Activated T-helper 9 cell treated with anti-CD3 and anti-CD28 coated beads, Interleukin-2, amount 50 U/mL, for 16 hours (primary cell): ENCODE results near the gene SHROOM4.

ENCODE experiments used
- DNase-seq: peaks from one replicate; pipeline ENCODE4 v3.0.0-alpha.2; 2020; ENCODE audit warnings: low read depth

The SHROOM4 gene

GRCh38 chrX:50705042-50705441, 109.0 kb downstream of the SHROOM4 start:
- DNase-seq: no peak

- no peak for DNase-seq
These were observed 109.6 kb downstream of the SHROOM4 start for GRCh38 chrX:50704360-50704759.

DNA sequence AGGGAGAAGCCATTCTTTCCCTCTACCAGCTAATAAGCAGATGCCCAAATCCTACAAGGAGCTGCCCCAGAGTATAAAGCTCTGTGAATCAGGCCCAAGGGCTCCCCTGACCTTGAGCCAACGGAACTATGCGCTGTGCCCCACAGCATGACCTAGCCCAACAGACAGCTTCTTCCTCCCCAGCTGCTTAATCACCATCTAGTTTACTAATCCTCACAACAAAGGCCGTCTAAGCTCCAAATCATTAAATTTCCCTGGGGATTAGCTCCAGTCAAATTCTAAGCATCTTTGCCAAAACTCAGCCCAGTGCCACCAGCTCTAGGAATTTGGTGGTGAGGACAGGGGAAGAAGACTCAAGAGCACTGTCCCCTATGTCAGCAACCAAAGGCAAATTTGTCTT, 113.1 kb downstream of the SHROOM4 start:
- DNase-seq: no peak

DNA sequence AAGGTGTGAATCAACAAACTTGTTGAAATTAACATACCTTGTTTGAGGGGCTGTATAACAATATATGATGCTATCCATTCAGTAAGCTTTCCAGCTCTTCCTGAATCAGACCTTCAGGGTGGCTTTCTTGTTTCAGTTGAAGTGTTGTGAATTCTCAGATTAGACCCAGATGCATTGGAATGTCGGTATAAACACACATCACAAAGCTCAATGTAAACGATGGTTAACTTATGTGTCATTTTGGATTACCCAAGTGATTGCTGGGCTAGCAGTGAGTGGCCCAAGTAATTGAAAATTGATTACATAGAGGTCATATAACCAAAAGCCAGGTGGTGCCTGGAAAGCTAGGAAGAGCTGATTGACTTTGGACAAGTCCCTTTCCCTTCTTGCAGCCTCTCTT, 115.0 kb downstream of the SHROOM4 start:
- DNase-seq: no peak

DNA sequence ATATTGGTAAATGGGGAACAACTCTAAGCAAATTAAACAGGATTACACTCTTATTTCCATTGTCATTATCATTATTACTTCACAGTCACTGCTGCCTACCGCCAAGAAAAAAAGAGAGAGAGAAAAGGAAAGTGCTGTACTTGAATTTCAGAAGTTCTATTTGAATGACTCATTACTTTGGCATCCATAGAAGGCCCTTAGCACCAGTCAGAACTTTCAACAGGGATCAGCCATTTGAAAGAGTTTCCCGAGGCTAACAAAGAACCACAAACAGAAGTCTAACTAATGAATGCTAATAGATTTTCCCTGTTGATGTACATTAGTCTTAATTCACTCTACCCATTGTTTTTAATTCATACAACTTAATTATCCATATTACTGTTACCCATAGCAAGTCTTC, 116.3 kb downstream of the SHROOM4 start:
- DNase-seq: no peak

DNA sequence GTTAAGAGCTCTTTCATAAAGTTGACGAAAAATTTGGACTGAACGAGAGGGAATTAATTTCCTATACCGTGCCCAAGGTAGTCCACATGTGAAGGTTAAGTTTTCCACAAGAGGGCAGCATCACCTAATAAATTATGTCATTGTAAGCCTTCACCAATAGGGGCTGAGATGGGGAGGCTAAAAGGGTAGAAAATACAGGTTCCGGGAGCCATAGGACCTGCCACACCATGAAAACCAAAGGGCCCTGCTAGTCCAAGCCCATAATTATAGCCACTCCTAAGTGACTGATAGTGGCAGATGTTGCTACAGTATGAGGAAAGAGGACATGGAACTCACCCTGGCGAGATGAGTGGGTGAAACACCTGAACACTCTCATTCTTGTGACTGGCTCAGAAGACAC, 122.2 kb downstream of the SHROOM4 start:
- no peak for DNase-seq

- DNase-seq: no peak
These were observed 129.1 kb downstream of the SHROOM4 start for GRCh38 chrX:50684871-50685270.

GRCh38 chrX:50680990-50681389, 133.0 kb downstream of the SHROOM4 start:
- DNase-seq: no peak

DNA sequence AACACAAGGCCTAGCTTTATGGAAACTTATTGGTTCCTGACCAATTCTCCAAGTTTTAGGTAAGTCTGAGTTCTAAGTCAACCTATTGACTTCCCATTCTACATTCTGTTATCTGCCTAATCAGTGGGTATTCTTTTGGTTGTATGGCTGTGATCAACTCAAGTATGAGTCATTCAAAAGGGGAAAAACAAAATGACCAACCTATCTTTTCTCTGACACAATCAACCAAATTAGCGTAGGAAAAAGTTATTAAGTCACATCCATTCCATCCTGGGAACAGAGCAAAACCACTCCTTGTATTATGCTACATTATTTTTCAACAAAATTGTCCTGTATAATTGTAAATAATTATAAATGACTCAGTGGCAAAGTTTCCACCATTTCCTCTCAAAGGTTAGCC, 136.2 kb downstream of the SHROOM4 start:
- no peak for DNase-seq

- DNase-seq: no peak
These were observed 142.3 kb downstream of the SHROOM4 start for GRCh38 chrX:50671661-50672060.

GRCh38 chrX:50668860-50669259, 145.1 kb downstream of the SHROOM4 start:
- DNase-seq: no peak

- no peak for DNase-seq
These were observed 165.8 kb downstream of the SHROOM4 start for GRCh38 chrX:50648156-50648555.

DNA sequence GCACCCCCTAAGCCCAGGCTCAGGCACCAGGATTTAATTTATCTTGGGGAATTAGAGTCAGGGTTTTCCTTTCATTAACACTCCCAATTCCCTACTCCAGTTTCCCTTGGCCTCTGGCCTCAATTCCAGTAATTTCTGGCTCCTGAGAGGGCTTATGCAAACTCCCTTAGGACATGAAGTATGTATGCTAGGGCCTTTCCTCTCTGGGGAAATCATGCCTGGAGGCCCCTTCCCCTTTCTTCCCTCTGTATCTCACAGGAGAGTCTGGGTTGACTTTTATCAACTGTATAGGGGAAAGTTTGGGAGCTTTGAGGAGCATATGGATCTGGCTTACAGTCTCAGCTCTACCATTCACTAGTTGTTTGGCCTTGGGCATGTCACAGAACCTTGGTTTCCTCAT, 169.5 kb downstream of the SHROOM4 start:
- no peak for DNase-seq

GRCh38 chrX:50643525-50644137, 170.4 kb downstream of the SHROOM4 start:
- no peak for DNase-seq

DNA sequence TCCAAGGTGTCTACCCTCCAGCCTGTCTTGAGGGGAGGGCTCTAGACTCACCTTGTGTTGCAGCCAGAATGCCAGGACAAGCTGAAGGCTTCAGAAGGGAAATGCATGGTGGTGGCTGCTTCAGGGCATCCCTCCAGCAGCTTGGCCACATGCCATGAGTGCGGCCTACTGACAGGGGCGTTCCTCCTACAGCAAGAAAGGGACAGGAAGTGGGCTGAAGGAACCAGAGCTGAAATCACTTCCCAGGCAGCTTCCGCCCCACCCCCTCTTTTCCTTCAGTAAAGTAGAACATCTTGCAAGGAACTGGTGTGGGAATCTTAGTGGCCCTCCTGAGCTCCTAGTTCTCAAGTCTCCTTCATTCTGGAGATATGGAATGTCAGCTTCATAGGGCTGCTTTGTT, 175.9 kb downstream of the SHROOM4 start:
- DNase-seq: no peak

GRCh38 chrX:50635817-50636365, 178.1 kb downstream of the SHROOM4 start:
- no peak for DNase-seq

DNA sequence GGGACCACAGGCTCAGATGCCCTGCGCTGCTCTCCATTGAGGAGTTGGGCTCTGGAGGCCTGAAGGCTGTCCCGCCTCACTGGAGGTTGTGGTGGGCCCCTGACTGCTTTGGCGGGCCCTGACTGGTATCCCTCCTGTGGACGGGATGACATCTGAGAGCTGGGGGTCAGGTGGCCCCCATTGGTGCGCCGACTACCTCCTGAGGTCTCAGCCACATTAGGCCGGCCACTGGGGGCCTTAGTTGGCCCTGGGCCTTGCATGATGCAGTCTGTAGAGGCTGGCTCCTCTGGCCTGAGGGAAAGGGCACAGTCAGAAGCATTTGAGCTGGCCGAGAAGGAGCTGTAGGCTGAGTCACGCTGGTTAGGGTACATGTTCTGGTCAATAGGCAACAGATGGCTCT, 178.8 kb downstream of the SHROOM4 start:
- DNase-seq: no peak

DNA sequence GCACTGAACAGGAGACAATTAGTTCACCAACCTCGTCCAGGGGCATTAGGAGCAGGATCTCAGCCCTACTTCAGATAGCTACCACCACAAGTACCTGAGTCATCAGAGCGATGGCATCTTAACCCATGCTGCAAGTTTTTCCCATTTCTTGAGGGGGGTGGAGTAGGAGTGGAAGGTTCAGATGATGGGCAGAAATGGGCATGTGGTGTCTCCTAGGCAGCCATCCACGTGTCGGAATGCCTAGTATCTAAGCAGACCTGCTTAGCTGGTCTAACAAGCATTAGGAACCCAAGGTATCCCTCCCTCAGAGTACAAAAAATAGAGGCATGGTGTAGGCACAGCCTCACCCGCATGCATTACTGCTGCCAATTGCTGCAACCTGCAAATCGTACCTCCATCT, 184.2 kb downstream of the SHROOM4 start:
- DNase-seq: no peak

DNA sequence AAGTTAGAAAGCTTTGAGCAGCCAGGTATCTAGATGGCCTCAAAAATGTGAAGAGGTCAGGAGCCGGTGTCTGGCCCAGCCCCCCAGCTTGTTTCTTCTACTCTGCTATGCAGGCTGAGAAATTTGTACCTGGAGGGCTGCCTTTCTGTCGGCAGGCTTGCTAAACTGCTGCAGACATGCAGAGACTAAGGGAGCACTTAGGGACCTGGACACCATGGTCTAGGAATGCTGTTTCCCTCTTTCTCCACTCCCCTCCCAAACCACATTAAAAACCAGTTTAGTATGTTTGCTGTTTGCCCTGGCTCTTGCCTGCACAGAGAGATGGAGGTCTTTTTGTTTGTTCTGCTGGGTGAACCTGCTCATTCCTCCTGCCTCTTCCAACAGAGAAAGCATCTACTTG, 186.3 kb downstream of the SHROOM4 start:
- no peak for DNase-seq

DNA sequence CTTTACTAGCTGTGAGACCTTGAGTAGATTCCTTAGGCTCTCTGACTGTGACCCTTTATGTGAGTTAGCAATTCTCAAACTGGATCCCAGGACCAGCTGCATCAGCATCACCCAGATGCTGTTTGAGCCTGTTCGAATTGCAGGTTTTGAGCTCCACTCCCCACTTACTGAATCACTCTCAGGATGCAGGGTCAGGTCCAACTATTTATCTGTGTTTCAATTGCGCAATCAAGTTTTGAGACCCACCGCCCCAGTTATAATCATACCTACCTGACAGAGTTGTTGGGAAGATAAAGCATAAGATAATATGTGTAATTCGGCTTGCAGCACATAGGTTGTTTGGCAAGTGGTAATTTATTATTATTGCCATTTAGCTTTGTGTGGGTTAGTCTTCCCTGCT, 187.6 kb downstream of the SHROOM4 start:
- DNase-seq: no peak

DNA sequence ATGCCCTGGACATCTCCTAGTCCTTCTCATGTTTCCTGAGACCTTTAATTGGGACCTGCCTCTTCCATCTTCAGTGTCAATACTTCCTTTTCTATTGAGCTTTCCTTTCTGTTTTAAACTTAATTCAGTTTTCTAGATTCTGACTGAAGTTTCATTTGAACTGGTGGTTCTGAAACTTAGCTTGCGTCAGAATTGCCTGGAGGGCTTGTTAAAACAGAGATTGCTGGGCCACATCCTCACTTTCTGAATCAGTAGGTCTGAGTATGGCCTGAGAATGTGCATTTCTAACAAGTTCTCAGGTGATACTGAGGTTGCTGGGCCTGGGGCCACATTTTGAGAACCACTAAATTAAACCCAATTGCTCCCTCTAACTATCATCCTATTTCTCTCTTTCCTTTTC, 191.2 kb downstream of the SHROOM4 start:
- DNase-seq: no peak

DNA sequence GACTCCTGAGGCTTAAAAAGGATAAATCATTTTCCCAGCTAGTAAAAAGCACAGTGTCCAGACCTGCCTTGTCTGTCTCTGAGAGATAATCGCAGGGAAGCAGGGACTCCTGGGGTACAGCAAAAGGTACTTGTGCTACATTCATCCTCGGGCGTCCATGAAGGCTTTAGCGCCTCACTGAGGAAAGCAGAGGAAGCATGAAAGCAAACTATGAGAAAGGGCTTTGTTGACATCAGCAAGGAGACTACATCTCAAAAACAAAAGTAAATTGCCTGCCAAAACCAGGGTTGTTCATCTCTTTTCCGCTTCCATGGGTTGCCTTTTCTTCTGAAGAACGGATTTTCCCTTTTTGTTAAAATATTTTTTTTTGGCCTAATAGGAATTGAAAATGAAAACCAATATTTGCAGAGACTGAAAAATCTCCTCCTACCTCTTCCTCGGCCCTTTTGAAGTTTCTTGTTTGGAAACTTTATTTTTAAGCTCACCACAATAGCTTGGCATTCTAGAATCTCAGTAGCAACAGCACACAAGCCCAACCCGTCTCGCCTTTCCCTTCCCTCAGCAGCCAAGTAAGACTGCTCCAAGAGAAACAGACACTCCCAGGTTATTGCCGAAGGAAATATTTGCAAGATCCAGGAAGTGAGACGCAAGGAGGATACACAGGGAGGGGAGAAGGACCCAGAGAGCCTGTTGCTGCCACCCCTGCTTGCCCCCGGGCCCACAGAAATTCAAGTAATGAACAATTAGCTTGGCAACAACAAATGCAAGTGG, 195.0 kb downstream of the SHROOM4 start:
- no peak for DNase-seq

DNA sequence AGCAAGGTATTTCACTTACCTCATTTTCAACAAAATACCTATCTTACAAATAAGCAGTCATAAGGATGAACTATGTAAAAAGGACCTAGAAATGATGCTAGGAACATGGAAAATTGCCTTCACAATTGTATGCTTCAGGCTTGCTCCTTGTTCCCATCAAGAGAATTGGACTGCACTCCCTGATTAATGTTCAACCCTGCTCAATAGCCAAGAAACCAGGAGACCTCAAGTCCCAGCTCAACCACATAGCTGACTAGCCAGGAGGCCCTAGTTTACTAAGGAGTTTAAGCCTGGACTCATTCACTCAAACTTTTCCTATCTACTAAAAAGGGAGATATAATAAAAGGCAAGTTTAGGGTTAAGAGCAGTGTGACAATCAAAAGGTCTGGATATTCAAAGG, 196.8 kb downstream of the SHROOM4 start:
- DNase-seq: no peak
